Gastroesophageal sphincter (tissue), 3 donors: ENCODE measurements around the gene PSMD5.

Source experiments
- EP300 ChIP-seq: sonication (generic); formaldehyde crosslinking; IDR thresholded peaks from one replicate; pipeline ENCODE4 v1.6.1; 2017; ENCODE audit warnings: antibody characterized with exemption, mild to moderate bottlenecking
- TF ChIP-seq, protein P1 (sequence below), 4 experiments: fragments of 200-600 bp in 2 of 4; fragments of 450-650 bp in 2 of 4; sonication (generic) in 1 of 4; IDR thresholded peaks; one replicate each; pipeline ENCODE4 v1.5.1; 2017 to 2019; ENCODE audit warnings: antibody characterized with exemption in 4 of 4, mild to moderate bottlenecking in 2 of 4, moderate library complexity in 2 of 4

DNA sequence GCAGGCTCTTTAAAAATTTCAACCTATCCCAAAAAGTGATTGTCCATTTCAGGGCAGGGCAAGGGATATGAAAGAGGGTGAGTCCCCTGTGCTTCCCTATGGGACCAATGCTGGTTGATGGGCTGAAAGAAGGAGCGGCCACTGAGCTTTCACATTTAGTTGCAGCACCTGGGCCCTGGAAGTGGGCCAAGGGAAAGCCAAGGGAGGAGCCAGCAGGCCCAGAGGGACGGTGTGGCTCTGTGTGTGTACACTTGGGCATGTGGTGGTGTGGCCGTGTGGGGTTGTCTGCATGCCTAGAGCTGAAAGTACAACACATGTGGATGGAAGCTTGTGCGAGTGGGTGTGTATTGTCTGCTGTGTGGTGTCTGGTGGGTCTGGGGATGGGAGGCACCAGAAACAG lies 14.0 kb upstream of the PSMD5 start:
- TF ChIP-seq, protein P1, sequence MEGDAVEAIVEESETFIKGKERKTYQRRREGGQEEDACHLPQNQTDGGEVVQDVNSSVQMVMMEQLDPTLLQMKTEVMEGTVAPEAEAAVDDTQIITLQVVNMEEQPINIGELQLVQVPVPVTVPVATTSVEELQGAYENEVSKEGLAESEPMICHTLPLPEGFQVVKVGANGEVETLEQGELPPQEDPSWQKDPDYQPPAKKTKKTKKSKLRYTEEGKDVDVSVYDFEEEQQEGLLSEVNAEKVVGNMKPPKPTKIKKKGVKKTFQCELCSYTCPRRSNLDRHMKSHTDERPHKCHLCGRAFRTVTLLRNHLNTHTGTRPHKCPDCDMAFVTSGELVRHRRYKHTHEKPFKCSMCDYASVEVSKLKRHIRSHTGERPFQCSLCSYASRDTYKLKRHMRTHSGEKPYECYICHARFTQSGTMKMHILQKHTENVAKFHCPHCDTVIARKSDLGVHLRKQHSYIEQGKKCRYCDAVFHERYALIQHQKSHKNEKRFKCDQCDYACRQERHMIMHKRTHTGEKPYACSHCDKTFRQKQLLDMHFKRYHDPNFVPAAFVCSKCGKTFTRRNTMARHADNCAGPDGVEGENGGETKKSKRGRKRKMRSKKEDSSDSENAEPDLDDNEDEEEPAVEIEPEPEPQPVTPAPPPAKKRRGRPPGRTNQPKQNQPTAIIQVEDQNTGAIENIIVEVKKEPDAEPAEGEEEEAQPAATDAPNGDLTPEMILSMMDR (IDR thresholded peaks at IDR 0.05) = no peak
- TF ChIP-seq EP300 = no peak
